Right lobe of liver (tissue), 6 donors: ENCODE results near the gene NUCB1. TPM values are rescaled to one million over a fixed set of nuclear protein-coding genes. Genes with fewer than 3 reads are reported as not detected.

Source experiments
- ATAC-seq, 4 donors: fragments of 200-7000 bp; cut with Tn5 transposase; one replicate each; pipeline ENCODE4 v1.9.1; 2020; ENCODE audit warnings: mild to moderate bottlenecking in 4 of 4, moderate library complexity in 4 of 4
- DNase-seq, 3 donors: peaks; one replicate each; pipeline ENCODE4 v3.0.0-alpha.2; 2020
- H3K27ac ChIP-seq, 3 donors: fragments of 200-600 bp; one replicate each; pipeline ENCODE4 v1.8.0; 2022
- H3K27me3 ChIP-seq, 2 donors: fragments of 200-600 bp; one replicate each; pipeline ENCODE4 v1.8.0; 2022
- H3K36me3 ChIP-seq, 4 donors: fragments of 200-600 bp; sonication (generic) in 1 of 4; one replicate each; pipeline versions ENCODE4 v1.5.1 to v1.8.0; 2017 to 2022; ENCODE audit warnings: control low read depth in 1 of 4
- H3K4me1 ChIP-seq, 4 donors: fragments of 200-600 bp; sonication (generic) in 1 of 4; one replicate each; pipeline versions ENCODE4 v1.5.1 to v1.8.0; 2017 to 2022; ENCODE audit warnings: control low read depth in 1 of 4
- H3K4me3 ChIP-seq, 3 donors: fragments of 200-600 bp; one replicate each; pipeline ENCODE4 v1.8.0; 2022
- H3K9me3 ChIP-seq, 4 donors: fragments of 200-600 bp; sonication (generic) in 1 of 4; one replicate each; pipeline versions ENCODE4 v1.5.1 to v1.8.0; 2017 to 2022; ENCODE audit warnings: control low read depth in 1 of 4
- CTCF ChIP-seq, 4 donors: fragments of 200-600 bp in 3 of 4; fragments of 450-650 bp in 1 of 4; IDR thresholded peaks; one replicate each; pipeline versions ENCODE4 v1.5.1 to v1.8.0; 2016 to 2022; ENCODE audit warnings: antibody characterized with exemption in 4 of 4, mild to moderate bottlenecking in 2 of 4
- POLR2A ChIP-seq: fragments of 450-650 bp; IDR thresholded peaks from one replicate; pipeline ENCODE4 v1.6.1; 2017; ENCODE audit warnings: antibody characterized with exemption, mild to moderate bottlenecking
- WGBS: methylation state at CpG from one replicate; pipeline ENCODE4 v1.1.6; 2018; ENCODE audit warnings: low coverage, low lambda C conversion rate; ENCODE audit not compliant: insufficient coverage; ENCODE audit errors: missing lambda C conversion rate; 5-methylcytosine and 5-hydroxymethylcytosine counted together
- intact Hi-C, 2 donors: fragments of 100-400 bp; cut with DNase I; formaldehyde crosslinking; loops; one replicate each; pipeline versions ENCODE4 v1.11.2 to v1.14.1; 2022
- total RNA-seq, 6 experiments: library from RNA; depleted of rRNA in 2 of 6; stranded (reverse); fragments of >200 nt in 2 of 6; fragmentation: NEBNext Ultra II Directional in 3 of 6; extraction: Animal tissue kit (Norgen Biotek cat#: 25700) in 3 of 6; gene quantifications; one replicate each; pipeline versions ENCODE4 v1.1.0 to v1.2.4, GENCODE V29; 2016 to 2023
- donor health status: DM: no; HTN: yes; CAD: no.
- donor health status: DM: no; HTN: no; CAD: no.
- donor health status: DM: no; HTN: no; CAD: no.
- donor health status: DM: no; HTN: yes; CAD: no.
- donor health status: DM: no; HTN: yes; CAD: no.

The NUCB1 gene
- total RNA-seq, 6 experiments from 2014 or later = 306 to 376 (median 349) TPM

- Histone ChIP-seq H3K4me3 (no peak overlapping the region), H3K27ac (peak overlapping the region in 2 of 3 donors; percentile 10 to 34), H3K36me3 (no peaks in the 10 kb centered on the region), H3K9me3 (no peaks in the 10 kb centered on the region), H3K4me1 (peaks cover 0 to 6% (median 0%) of the 10 kb centered on the region in 4 donors), H3K27me3 (no peaks in the 10 kb centered on the region)
- peak in 2 of 4 donors; percentile 16 to 19 for ATAC-seq
- TF ChIP-seq POLR2A (no peak), CTCF (IDR thresholded peaks at IDR 0.05) (no peak)
- no peak for DNase-seq
- intact Hi-C loops = no loop called here
- 53% methylated on average over 9 of the region's 9 CpGs for WGBS
These were observed 50.9 kb downstream of the NUCB1 start for GRCh38 chr19:48950830-48951519.

GRCh38 chr19:48953141-48953540 lies 53.0 kb downstream of the NUCB1 start:
- ATAC-seq (no peak), DNase-seq (no peak)
- TF ChIP-seq POLR2A (no peak), CTCF (IDR thresholded peaks at IDR 0.05) (no peak)
- Histone ChIP-seq H3K9me3 (no peaks in the 10 kb centered on the region), H3K4me3 (no peak overlapping the region), H3K36me3 (no peaks in the 10 kb centered on the region), H3K27ac (no peak overlapping the region), H3K4me1 (peaks cover 0 to 6% (median 0%) of the 10 kb centered on the region in 4 donors), H3K27me3 (no peaks in the 10 kb centered on the region)
- intact Hi-C loops = no loop called here
- WGBS = 69% methylated on average over 4 of the region's 4 CpGs

GRCh38 chr19:48953990-48954594 lies 54.0 kb downstream of the NUCB1 start:
- Histone ChIP-seq H3K27me3 (no peaks in the 10 kb centered on the region), H3K27ac (peak overlapping the region; percentile 75 to 85 (median 83)), H3K4me3 (peak overlapping the region; percentile 83 to 86 (median 83)), H3K4me1 (peaks cover 0 to 6% (median 0%) of the 10 kb centered on the region in 4 donors), H3K9me3 (no peaks in the 10 kb centered on the region), H3K36me3 (no peaks in the 10 kb centered on the region)
- 39% methylated on average over 9 of the region's 11 CpGs for WGBS
- ATAC-seq (peak in 1 of 4 donors; percentile 3), DNase-seq (no peak)
- TF ChIP-seq POLR2A (no peak), CTCF (IDR thresholded peaks at IDR 0.05) (no peak)
- intact Hi-C loops = no loop called here

GRCh38 chr19:48954595-48955307 lies 54.6 kb downstream of the NUCB1 start, which contains the start of gene BAX:
Gene BAX (plus strand): TSS chr19:48954875. CDS start chr19:48954929, 54 bp downstream.
- peak; percentile 79 to 93 (median 88) for ATAC-seq
- H3K9me3 ChIP-seq = no peaks in the 10 kb centered on the region
- DNase-seq = peak; percentile 98 to 99 (median 98)
- H3K4me1 ChIP-seq = peaks cover 0 to 6% (median 0%) of the 10 kb centered on the region in 4 donors
- H3K36me3 ChIP-seq = no peaks in the 10 kb centered on the region
- whole genome bisulfite sequencing = under 1% methylated on average over 25 of the region's 71 CpGs
- peak within 1 kb of the TSS; percentile 75 to 85 (median 83) for H3K27ac ChIP-seq
- peak within 1 kb of the TSS; percentile 83 to 86 (median 83) for H3K4me3 ChIP-seq
- no peaks in the 10 kb centered on the region for H3K27me3 ChIP-seq
- peak; percentile 74 for TF ChIP-seq POLR2A
- peak in 1 of 4 donors; percentile 11 for TF ChIP-seq CTCF (IDR thresholded peaks at IDR 0.05)
- intact Hi-C loops = no loop called here
